Muscle layer of duodenum (tissue), 2 donors: ENCODE data around the gene MYRIP.
"Not testable (repeated sequence)": the region's sequence is repeated elsewhere in the genome, so short reads cannot be mapped to it uniquely, and the experiment has no call there.

Source experiments
- H3K27ac ChIP-seq: one replicate; pipeline ENCODE4 v1.7.0; 2013; ENCODE audit warnings: mild to moderate bottlenecking, low read length
- H3K27me3 ChIP-seq: one replicate; pipeline ENCODE4 v1.7.0; 2013; ENCODE audit warnings: low read depth, mild to moderate bottlenecking, control low read depth, low read length
- H3K36me3 ChIP-seq, 2 donors: one replicate each; pipeline ENCODE4 v1.7.0; 2013; ENCODE audit warnings: low read length in 2 of 2, control low read depth in 1 of 2, mild to moderate bottlenecking in 1 of 2; ENCODE audit not compliant: insufficient read depth in 2 of 2, control insufficient read depth in 1 of 2
- H3K4me1 ChIP-seq, 2 donors: one replicate each; pipeline ENCODE4 v1.7.0; 2013; ENCODE audit warnings: low read length in 2 of 2, mild to moderate bottlenecking in 2 of 2, control low read depth in 1 of 2, moderate library complexity in 1 of 2; ENCODE audit not compliant: insufficient read depth in 2 of 2, control insufficient read depth in 1 of 2
- H3K4me3 ChIP-seq, 2 donors: one replicate each; pipeline ENCODE4 v1.7.0; 2013; ENCODE audit warnings: low read length in 2 of 2, low read depth in 1 of 2, mild to moderate bottlenecking in 1 of 2
- H3K9me3 ChIP-seq, 2 donors: one replicate each; pipeline ENCODE4 v1.7.0; 2013; ENCODE audit warnings: low read length in 2 of 2, control low read depth in 1 of 2, mild to moderate bottlenecking in 1 of 2; ENCODE audit not compliant: control insufficient read depth in 1 of 2
- donor health status: healthy.

The MYRIP gene

DNA sequence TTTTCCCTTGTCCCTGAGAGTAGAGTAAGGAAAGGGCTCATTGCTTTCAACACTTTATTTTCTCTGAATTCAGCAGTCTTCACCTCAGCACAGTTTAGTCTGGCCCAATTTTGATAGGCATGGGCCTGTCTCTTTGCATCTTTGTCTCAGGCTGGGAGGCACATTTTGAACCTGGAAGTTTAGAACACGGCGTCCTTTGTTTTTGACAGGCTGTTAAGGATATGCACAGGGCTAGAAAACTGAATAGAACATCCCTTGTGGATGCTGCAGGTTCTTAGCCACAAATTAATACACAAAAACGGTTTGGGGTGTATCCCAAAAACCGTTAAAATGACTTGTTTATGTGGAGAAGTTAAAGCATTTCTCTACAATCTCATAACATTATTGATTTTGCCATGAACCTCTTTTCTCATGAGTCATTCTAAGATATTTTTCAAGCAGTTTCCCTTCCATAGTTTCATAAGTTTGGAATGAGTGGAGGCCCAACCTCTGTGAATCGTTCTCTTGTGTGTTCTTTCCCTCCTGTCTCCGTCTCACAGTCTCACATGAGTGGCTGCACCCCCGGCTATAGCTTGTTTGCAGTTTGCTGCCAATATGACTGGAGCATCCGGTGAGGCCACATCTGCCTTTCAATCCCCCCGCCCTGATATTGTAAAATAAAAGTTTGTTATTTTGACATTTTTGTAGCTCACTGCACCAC, 307.2 kb downstream of the MYRIP start:
- H3K4me1 ChIP-seq, result peaks cover 0 to 6% of the 10 kb centered on the region in 2 donors
- H3K27ac ChIP-seq, result no peak overlapping the region
- no peaks in the 10 kb centered on the region for H3K36me3 ChIP-seq
- H3K4me3 ChIP-seq, result no peak overlapping the region
- no peaks in the 10 kb centered on the region for H3K9me3 ChIP-seq
- H3K27me3 ChIP-seq, result no peaks in the 10 kb centered on the region

GRCh38 chr3:40118091-40118490, 308.7 kb downstream of the MYRIP start:
- H3K9me3 ChIP-seq, result no peaks in the 10 kb centered on the region
- H3K4me3 ChIP-seq, result no peak overlapping the region
- no peaks in the 10 kb centered on the region for H3K36me3 ChIP-seq
- no peak overlapping the region for H3K27ac ChIP-seq
- H3K27me3 ChIP-seq, result no peaks in the 10 kb centered on the region
- peaks cover 0 to 6% of the 10 kb centered on the region in 2 donors for H3K4me1 ChIP-seq

DNA sequence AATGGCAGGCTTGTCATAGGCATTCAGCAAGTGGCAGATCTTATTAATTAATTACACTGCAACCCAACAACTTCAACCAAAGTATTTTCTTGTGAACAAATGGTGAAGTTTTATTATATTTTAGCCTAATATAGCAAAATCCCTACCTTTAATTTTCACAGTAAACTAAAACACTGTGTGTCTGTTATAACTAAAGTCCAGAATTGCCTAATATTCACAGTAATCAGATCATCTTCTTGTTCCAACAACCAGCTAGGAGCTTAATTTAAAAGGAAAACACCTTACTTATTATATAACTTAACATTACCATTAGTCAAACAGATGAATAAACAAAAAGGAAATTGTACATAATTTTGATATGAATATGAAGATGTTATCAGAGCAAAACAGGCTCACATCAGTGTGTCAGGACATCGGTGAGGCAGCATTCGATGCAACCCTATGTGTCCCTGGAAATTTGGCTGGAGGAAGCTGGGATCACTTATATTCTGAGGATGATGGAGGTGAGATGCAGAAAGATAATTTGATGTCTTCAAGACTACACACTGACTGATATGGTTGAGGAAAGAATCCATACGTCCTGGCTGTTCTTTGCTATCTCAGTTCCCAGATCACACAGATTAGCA, 310.8 kb downstream of the MYRIP start:
- Histone ChIP-seq H3K27ac (no peak overlapping the region), H3K4me3 (no peak overlapping the region), H3K4me1 (no peaks in the 10 kb centered on the region), H3K36me3 (no peaks in the 10 kb centered on the region), H3K9me3 (no peaks in the 10 kb centered on the region), H3K27me3 (no peaks in the 10 kb centered on the region)

- H3K4me1 ChIP-seq, result no peaks in the 10 kb centered on the region
- H3K4me3 ChIP-seq, result no peak overlapping the region
- no peaks in the 10 kb centered on the region for H3K36me3 ChIP-seq
- no peaks in the 10 kb centered on the region for H3K27me3 ChIP-seq
- H3K27ac ChIP-seq, result no peak overlapping the region
- no peaks in the 10 kb centered on the region for H3K9me3 ChIP-seq
These were observed 311.4 kb downstream of the MYRIP start for GRCh38 chr3:40120806-40121205.

DNA sequence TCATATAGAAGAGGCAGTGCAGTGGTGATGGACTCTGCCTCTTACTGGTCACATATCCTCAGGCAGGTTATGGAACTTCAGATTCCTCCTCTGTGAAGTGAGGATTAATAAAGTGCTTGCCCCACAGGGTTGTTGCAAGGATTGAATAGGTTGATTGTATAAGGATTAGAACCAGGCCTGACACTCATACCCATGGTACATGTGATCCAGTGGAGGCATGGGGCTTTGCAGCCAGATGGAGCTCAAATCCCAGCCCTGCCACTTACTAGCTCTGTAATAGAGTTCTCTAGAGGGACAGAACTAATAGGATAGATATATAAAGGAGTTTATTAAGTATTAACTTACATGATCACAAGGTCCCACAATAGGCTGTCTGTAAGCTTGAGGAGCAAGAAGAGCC, 315.5 kb downstream of the MYRIP start:
- Histone ChIP-seq H3K27me3 (no peaks in the 10 kb centered on the region), H3K9me3 (no peaks in the 10 kb centered on the region), H3K4me1 (no peaks in the 10 kb centered on the region), H3K27ac (no peak overlapping the region), H3K36me3 (no peaks in the 10 kb centered on the region), H3K4me3 (no peak overlapping the region)

DNA sequence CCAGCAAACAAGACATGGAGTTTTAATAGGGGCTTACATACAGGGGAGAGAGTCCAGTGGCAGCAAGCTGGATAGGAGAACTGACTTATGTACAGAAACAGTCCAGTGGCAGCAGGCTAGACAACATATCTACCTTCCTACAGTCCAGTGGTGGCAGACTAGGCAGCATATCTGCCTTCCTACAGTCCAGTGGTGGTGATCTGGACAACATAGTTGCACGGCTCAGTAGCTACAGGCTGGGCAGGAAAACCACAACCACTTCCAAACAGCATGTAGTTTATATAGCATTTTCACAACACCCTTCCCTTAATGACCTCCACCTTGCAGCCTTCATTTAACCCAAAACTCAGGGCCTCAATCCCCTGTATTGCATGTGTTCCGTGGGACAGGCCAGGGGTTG, 318.8 kb downstream of the MYRIP start:
- Histone ChIP-seq H3K27me3 (no peaks in the 10 kb centered on the region), H3K4me1 (no peaks in the 10 kb centered on the region), H3K4me3 (no peak overlapping the region), H3K9me3 (no peaks in the 10 kb centered on the region), H3K36me3 (no peaks in the 10 kb centered on the region), H3K27ac (no peak overlapping the region)

- no peaks in the 10 kb centered on the region for H3K36me3 ChIP-seq
- no peak overlapping the region for H3K4me3 ChIP-seq
- no peaks in the 10 kb centered on the region for H3K27me3 ChIP-seq
- H3K27ac ChIP-seq, result no peak overlapping the region
- no peaks in the 10 kb centered on the region for H3K4me1 ChIP-seq
- H3K9me3 ChIP-seq, result no peaks in the 10 kb centered on the region
These were observed 320.1 kb downstream of the MYRIP start for GRCh38 chr3:40129510-40129909.

DNA sequence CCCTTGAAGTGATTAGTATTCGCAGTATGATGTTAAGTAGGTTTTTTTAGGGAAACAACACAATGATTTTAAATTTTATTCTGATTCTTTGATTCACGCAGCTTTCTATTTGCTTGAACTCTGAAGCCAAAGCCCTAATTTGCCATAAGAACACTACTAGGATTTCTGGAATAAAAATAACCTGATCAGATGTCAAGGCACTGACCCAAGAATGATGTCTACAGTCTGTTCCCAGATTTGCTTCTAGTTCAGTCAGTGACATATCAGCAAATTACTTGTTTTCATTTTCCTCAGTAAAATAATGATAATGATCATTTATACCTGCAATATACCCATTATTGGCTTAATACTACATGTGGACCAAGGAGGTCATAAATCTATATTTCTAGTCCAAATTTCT, 320.6 kb downstream of the MYRIP start:
- H3K4me1 ChIP-seq, result no peaks in the 10 kb centered on the region
- no peak overlapping the region for H3K27ac ChIP-seq
- H3K27me3 ChIP-seq, result no peaks in the 10 kb centered on the region
- no peak overlapping the region for H3K4me3 ChIP-seq
- no peaks in the 10 kb centered on the region for H3K9me3 ChIP-seq
- H3K36me3 ChIP-seq, result no peaks in the 10 kb centered on the region

- Histone ChIP-seq H3K4me1 (no peaks in the 10 kb centered on the region), H3K4me3 (no peak overlapping the region), H3K27me3 (no peaks in the 10 kb centered on the region), H3K36me3 (no peaks in the 10 kb centered on the region), H3K27ac (no peak overlapping the region), H3K9me3 (peaks cover 0 to under 1% of the 10 kb centered on the region in 2 donors)
These were observed 321.3 kb downstream of the MYRIP start for GRCh38 chr3:40130721-40131120.

GRCh38 chr3:40133886-40134575, 324.6 kb downstream of the MYRIP start:
- not testable (repeated sequence) for H3K4me1 ChIP-seq, H3K9me3 ChIP-seq, H3K27ac ChIP-seq

DNA sequence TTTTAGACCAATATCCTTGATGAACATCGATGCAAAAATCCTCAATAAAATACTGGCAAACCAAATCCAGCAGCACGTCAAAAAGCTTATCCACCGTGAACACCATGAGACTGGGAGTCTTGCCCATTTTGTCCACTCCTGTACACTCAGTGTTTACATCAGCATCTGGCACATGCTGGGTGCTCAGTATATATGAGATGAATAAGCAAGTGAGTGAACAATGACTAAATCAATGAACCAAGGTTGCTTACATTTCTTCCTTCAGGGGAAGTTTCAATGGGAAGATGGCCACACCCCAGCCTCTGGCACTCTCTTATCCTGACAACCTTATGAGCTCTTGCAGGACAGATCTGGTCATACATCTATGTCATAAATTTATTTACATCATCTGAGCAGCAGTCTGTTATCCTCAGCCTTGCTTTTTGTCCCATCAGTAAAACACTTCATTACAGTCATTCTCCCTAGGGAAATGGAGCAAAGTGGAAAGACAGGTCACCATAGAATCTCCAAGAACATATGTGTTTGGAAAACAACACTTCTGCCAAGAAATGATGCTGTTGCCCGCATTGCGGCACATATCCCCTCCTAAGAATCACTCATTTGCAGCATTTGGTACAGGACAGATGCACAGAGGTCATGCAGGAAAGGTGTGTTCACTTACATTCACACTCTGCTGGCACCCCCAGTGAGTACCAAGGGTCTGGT, 328.3 kb downstream of the MYRIP start:
- H3K9me3 ChIP-seq, result peaks cover 0 to 8% of the 10 kb centered on the region in 2 donors
- no peaks in the 10 kb centered on the region for H3K36me3 ChIP-seq
- no peaks in the 10 kb centered on the region for H3K27me3 ChIP-seq
- no peak overlapping the region for H3K27ac ChIP-seq
- no peak overlapping the region for H3K4me3 ChIP-seq
- H3K4me1 ChIP-seq, result no peaks in the 10 kb centered on the region

More at GRCh38 chr3:40133886-40134575, 324.6 kb downstream of the MYRIP start:
- H3K4me3 ChIP-seq, H3K36me3 ChIP-seq, H3K27me3 ChIP-seq: not testable (repeated sequence)
